Gastroesophageal sphincter (tissue), 3 donors: ENCODE measurements around the gene ROR1.

Experiments used
- EP300 ChIP-seq: sonication (generic); formaldehyde crosslinking; IDR thresholded peaks from one replicate; pipeline ENCODE4 v1.6.1; 2017; ENCODE audit warnings: antibody characterized with exemption, mild to moderate bottlenecking
- POLR2A ChIP-seq, 2 donors: fragments of 450-650 bp; IDR thresholded peaks; one replicate each; pipeline ENCODE4 v1.6.1; 2017; ENCODE audit warnings: antibody characterized with exemption in 2 of 2, mild to moderate bottlenecking in 2 of 2, moderate library complexity in 1 of 2
- POLR2AphosphoS5 ChIP-seq: sonication (generic); formaldehyde crosslinking; IDR thresholded peaks from one replicate; pipeline ENCODE4 v1.6.1; 2017; ENCODE audit warnings: antibody characterized with exemption
- TF ChIP-seq, protein P1 (sequence below), 4 experiments: fragments of 200-600 bp in 2 of 4; fragments of 450-650 bp in 2 of 4; sonication (generic) in 1 of 4; IDR thresholded peaks; one replicate each; pipeline ENCODE4 v1.5.1; 2017 to 2019; ENCODE audit warnings: antibody characterized with exemption in 4 of 4, mild to moderate bottlenecking in 2 of 4, moderate library complexity in 2 of 4

GRCh38 chr1:63987628-63988024, 213.8 kb downstream of the ROR1 start:
- TF ChIP-seq, protein P1, sequence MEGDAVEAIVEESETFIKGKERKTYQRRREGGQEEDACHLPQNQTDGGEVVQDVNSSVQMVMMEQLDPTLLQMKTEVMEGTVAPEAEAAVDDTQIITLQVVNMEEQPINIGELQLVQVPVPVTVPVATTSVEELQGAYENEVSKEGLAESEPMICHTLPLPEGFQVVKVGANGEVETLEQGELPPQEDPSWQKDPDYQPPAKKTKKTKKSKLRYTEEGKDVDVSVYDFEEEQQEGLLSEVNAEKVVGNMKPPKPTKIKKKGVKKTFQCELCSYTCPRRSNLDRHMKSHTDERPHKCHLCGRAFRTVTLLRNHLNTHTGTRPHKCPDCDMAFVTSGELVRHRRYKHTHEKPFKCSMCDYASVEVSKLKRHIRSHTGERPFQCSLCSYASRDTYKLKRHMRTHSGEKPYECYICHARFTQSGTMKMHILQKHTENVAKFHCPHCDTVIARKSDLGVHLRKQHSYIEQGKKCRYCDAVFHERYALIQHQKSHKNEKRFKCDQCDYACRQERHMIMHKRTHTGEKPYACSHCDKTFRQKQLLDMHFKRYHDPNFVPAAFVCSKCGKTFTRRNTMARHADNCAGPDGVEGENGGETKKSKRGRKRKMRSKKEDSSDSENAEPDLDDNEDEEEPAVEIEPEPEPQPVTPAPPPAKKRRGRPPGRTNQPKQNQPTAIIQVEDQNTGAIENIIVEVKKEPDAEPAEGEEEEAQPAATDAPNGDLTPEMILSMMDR (IDR thresholded peaks at IDR 0.05): no peak
- no peak for TF ChIP-seq EP300
- no peak for TF ChIP-seq POLR2A (IDR thresholded peaks at IDR 0.05)
- no peak for TF ChIP-seq POLR2AphosphoS5
